K562 (cell line): ENCODE results near the gene DCT. TPM values are rescaled to one million over a fixed set of nuclear protein-coding genes. Genes with fewer than 3 reads are reported as not detected.

Experiments
- ATAC-seq: fragments of 200-7000 bp; cut with Tn5 transposase; 3 replicates; pipeline ENCODE4 v1.9.1; 2020; ENCODE audit warnings: moderate library complexity
- BruUV-seq: library from RNA; stranded (reverse); fragments of 400-500 nt; replicated peaks from 2 replicates; lab custom pipeline; 2021; lab: Mats Ljungman, UMichigan
- CTCF ChIA-PET: fragments of 300-600 bp; formaldehyde crosslinking; extraction: SDS; loops from one replicate; lab custom pipeline; 2021; ENCODE audit warnings: low intra/inter-chr PET ratio; lab: Yijun Ruan, JAX
- POLR2A ChIA-PET: fragments of 300-600, 350-650 bp; sonication (Branson Sonifier 250); formaldehyde crosslinking; extraction: SDS; loops from one replicate; lab custom pipeline; 2021; ENCODE audit warnings: antibody characterized with exemption, inconsistent platforms; lab: Yijun Ruan, JAX
- DNase-seq, 4 experiments: peaks; one replicate each; pipeline versions ENCODE4 v3.0.0 to v3.0.0-alpha.2; 2011 to 2018; ENCODE audit warnings: low spot score in 3 of 4, mixed read lengths in 3 of 4; ENCODE audit errors: extremely low read depth in 1 of 4
- FAIRE-seq: peaks from 2 replicates; lab custom pipeline; 2011; peaks lifted over from hg19 to GRCh38; lab: Jason Lieb, UNC
- H2AFZ ChIP-seq: 2 replicates; pipeline ENCODE4 v1.6.0; 2011; ENCODE audit warnings: low read depth, low read length, control low read depth, inconsistent platforms
- H3K27ac ChIP-seq: fragments of 200-600 bp; 3 replicates; pipeline ENCODE4 v1.8.0; 2011; ENCODE audit warnings: low read depth, mild to moderate bottlenecking, control low read depth, inconsistent platforms, low read length, moderate library complexity, mixed read lengths; ENCODE audit errors: extremely low read depth
- H3K27me3 ChIP-seq, 2 experiments: fragments of 300-600 bp in 1 of 2; 2 replicates in 1 of 2; 3 replicates in 1 of 2; pipeline versions ENCODE4 v1.6.0 to v1.8.0; 2011; ENCODE audit warnings: inconsistent platforms in 2 of 2, low read length in 2 of 2, mild to moderate bottlenecking in 1 of 2, mixed read lengths in 1 of 2, moderate library complexity in 1 of 2; ENCODE audit not compliant: control insufficient read depth in 2 of 2, insufficient read depth in 2 of 2
- H3K36me3 ChIP-seq: fragments of 300-600 bp; 3 replicates; pipeline ENCODE4 v1.8.0; 2011; ENCODE audit warnings: mild to moderate bottlenecking, low read length, inconsistent platforms; ENCODE audit not compliant: control insufficient read depth, insufficient read depth
- H3K4me1 ChIP-seq, 2 experiments: fragments of 200-600 bp in 1 of 2; replicated peaks in 1 of 2; 2 replicates in 1 of 2; 3 replicates in 1 of 2; pipeline versions ENCODE4 v1.5.1 to v1.8.0; 2011; ENCODE audit warnings: inconsistent platforms in 2 of 2, low read length in 2 of 2, mild to moderate bottlenecking in 1 of 2, mixed read lengths in 1 of 2, moderate library complexity in 1 of 2; ENCODE audit not compliant: control insufficient read depth in 2 of 2, insufficient read depth in 2 of 2
- H3K4me2 ChIP-seq: 2 replicates; pipeline ENCODE4 v1.6.1; 2011; ENCODE audit warnings: low read length, control low read depth, inconsistent platforms, mixed read lengths; ENCODE audit not compliant: insufficient read depth
- H3K4me3 ChIP-seq: fragments of 200-600 bp; sonication (generic), shearing (Covaris generic); 2 replicates; pipeline ENCODE4 v1.5.1; 2016; ENCODE audit warnings: control low read depth, inconsistent platforms
- H3K79me2 ChIP-seq: fragments of 200-600 bp; 3 replicates; pipeline ENCODE4 v1.8.0; 2011; ENCODE audit warnings: low read length, inconsistent platforms; ENCODE audit not compliant: control insufficient read depth, insufficient read depth
- H3K9ac ChIP-seq, 2 experiments: 2 replicates each; pipeline versions ENCODE4 v1.6.0 to v1.6.1; 2011; ENCODE audit warnings: low read depth in 2 of 2, low read length in 2 of 2, control low read depth in 1 of 2, inconsistent platforms in 1 of 2, mild to moderate bottlenecking in 1 of 2, mixed read lengths in 1 of 2; ENCODE audit not compliant: insufficient read depth in 1 of 2
- H3K9me1 ChIP-seq: one replicate; pipeline ENCODE4 v1.6.0; 2011; ENCODE audit warnings: inconsistent platforms, mild to moderate bottlenecking, low read length, moderate library complexity; ENCODE audit not compliant: control insufficient read depth, insufficient read depth
- H3K9me3 ChIP-seq: replicated peaks from 2 replicates; pipeline ENCODE4 v1.5.1; 2011; ENCODE audit warnings: low read depth, low read length, inconsistent platforms; ENCODE audit not compliant: control insufficient read depth, insufficient read depth
- H4K20me1 ChIP-seq: replicated peaks from 2 replicates; pipeline ENCODE4 v1.6.1; 2011; ENCODE audit warnings: low read length, inconsistent platforms, mixed read lengths; ENCODE audit not compliant: control insufficient read depth, insufficient read depth
- CEBPG ChIP-seq, 3 experiments: fragments of 200-800 bp in 1 of 3; sonication (Bioruptor generic) in 1 of 3; sonication (generic) in 1 of 3; formaldehyde crosslinking in 1 of 3; IDR thresholded peaks in 2 of 3; conservative IDR thresholded peaks in 1 of 3; 2 replicates each; pipeline versions ENCODE4 v1.6.1 to v1.8.0; 2016 to 2022; ENCODE audit warnings: missing compliant biosample characterization in 2 of 3, missing genetic modification characterization in 2 of 3, mild to moderate bottlenecking in 1 of 3, missing genetic modification reagents in 1 of 3
- DACH1 ChIP-seq: fragments of 450-650 bp; IDR thresholded peaks from 2 replicates; pipeline ENCODE4 v1.6.1; 2018; ENCODE audit not compliant: partially characterized antibody
- EWSR1 ChIP-seq: fragments of 450-650 bp; IDR thresholded peaks from 2 replicates; pipeline ENCODE4 v1.6.1; 2018; ENCODE audit warnings: borderline replicate concordance, mild to moderate bottlenecking, low read depth, moderate library complexity; ENCODE audit not compliant: partially characterized antibody
- HDGF ChIP-seq: fragments of 450-650 bp; IDR thresholded peaks from 2 replicates; pipeline ENCODE4 v1.6.1; 2016
- POU5F1 ChIP-seq: fragments of 150-350 bp; IDR thresholded peaks from 2 replicates; pipeline ENCODE4 v1.6.1; 2014; ENCODE audit warnings: borderline replicate concordance, low read length, low read depth, mild to moderate bottlenecking; ENCODE audit not compliant: partially characterized antibody
- RAD21 ChIP-seq, 2 experiments: fragments of 250-450 bp in 1 of 2; fragments of 450-650 bp in 1 of 2; sonication (Bioruptor Pico) in 1 of 2; formaldehyde crosslinking in 1 of 2; IDR thresholded peaks in 1 of 2; conservative IDR thresholded peaks in 1 of 2; 2 replicates each; pipeline versions ENCODE4 v1.4.0 to v1.8.0; 2020 to 2022; ENCODE audit warnings: mild to moderate bottlenecking in 2 of 2, moderate library complexity in 1 of 2
- RBBP5 ChIP-seq: fragments of 200-600 bp; sonication (generic); IDR thresholded peaks from 2 replicates; pipeline ENCODE4 v1.6.1; 2012; ENCODE audit warnings: borderline replicate concordance, mild to moderate bottlenecking, low read length, control low read depth, inconsistent platforms; ENCODE audit not compliant: insufficient read depth, poor library complexity, severe bottlenecking
- RCOR1 ChIP-seq, 2 experiments: IDR thresholded peaks; 2 replicates each; pipeline ENCODE4 v1.6.1; 2012; ENCODE audit warnings: low read depth in 2 of 2, low read length in 2 of 2, borderline replicate concordance in 1 of 2, improper control_type of control experiment in 1 of 2
- ZBTB40 ChIP-seq, 2 experiments: fragments of 450-650 bp in 1 of 2; sonication (generic) in 1 of 2; formaldehyde crosslinking in 1 of 2; IDR thresholded peaks; 2 replicates each; pipeline versions ENCODE4 v1.7.1 to v1.9.0; 2016 to 2022; ENCODE audit warnings: inconsistent platforms in 1 of 2, mild to moderate bottlenecking in 1 of 2, missing genetic modification reagents in 1 of 2
- WGBS: fragments of 100-300 bp; shearing (Covaris generic); methylation state at CpG from one replicate; pipeline ENCODE4 v1.1.6; 2016; ENCODE audit warnings: low coverage, mixed read lengths; ENCODE audit not compliant: insufficient coverage; ENCODE audit errors: missing lambda C conversion rate; 5-methylcytosine and 5-hydroxymethylcytosine counted together
- in situ Hi-C: fragments of 300-500 bp; cut with MboI; formaldehyde crosslinking; loops from 4 replicates; pipeline ENCODE4 v1.15.0; 2018; ENCODE audit warnings: inconsistent platforms, mixed read lengths
- intact Hi-C: fragments of 100-400 bp; cut with micrococcal nuclease; formaldehyde crosslinking; loops from 2 replicates; pipeline ENCODE4 v1.14.2; 2022
- polyA plus RNA-seq, 8 experiments: library from polyadenylated mRNA; depleted of rRNA in 4 of 8; stranded (reverse) in 5 of 8; unstranded in 3 of 8; fragments of >200 nt; fragmentation: Nextera tagmentation in 2 of 8; fragmentation: Illumina TruSeq in 1 of 8; extraction: Ambion mirVana in 2 of 8; extraction: Trizol in 1 of 8; gene quantifications; 2 replicates each; pipeline versions ENCODE4 v1.2.1 to v1.2.3, GENCODE V29; 2011 to 2014; ENCODE audit warnings: inconsistent platforms in 1 of 8, missing spikeins in 1 of 8
- total RNA-seq, 7 experiments: library from RNA; depleted of rRNA in 6 of 7; stranded (reverse); fragments of >200 nt in 6 of 7; fragmentation: Illumina TruSeq in 2 of 7; extraction: Trizol in 2 of 7; gene quantifications; 2 replicates each; pipeline versions ENCODE4 v1.2.1 to v1.2.3, GENCODE V29; 2011 to 2021; ENCODE audit warnings: low replicate concordance in 1 of 7

Gene DCT
- total and polyA plus RNA-seq, 9 of the 15 experiments (the other 6 are each of a cell fraction or from before 2014, with no cell fraction given): 0.11 to 0.83 (median 0.57) TPM

- TF ChIP-seq EWSR1: no peak
Observed at GRCh38 chr13:94417294-94417693, 62.2 kb downstream of the DCT start (continued).

GRCh38 chr13:94416454-94417080 lies 62.9 kb downstream of the DCT start:
- ATAC-seq: peak; percentile 88
- FAIRE-seq: no peak
- no peak overlapping the region for H3K27ac ChIP-seq
- no peak overlapping the region for H2AFZ ChIP-seq
- no peaks in the 10 kb centered on the region for H3K36me3 ChIP-seq
- H3K9ac ChIP-seq: no peak overlapping the region
- no peaks in the 10 kb centered on the region for H3K27me3 ChIP-seq
- BruUV-seq: no TSS peak
- no peaks in the 10 kb centered on the region for H3K9me3 ChIP-seq
- H3K79me2 ChIP-seq: no peaks in the 10 kb centered on the region
- DNase-seq: peak in 2 of 4 experiments; percentile 3 to 44
- H3K4me3 ChIP-seq: no peak overlapping the region
- 1% methylated on average over 7 of the region's 7 CpGs for WGBS
- POLR2A ChIA-PET: interaction anchor here (0.6 kb wide), 1 partner anchor 140 kb away, joined by 3 read pairs; no protein-coding TSS in a partner anchor
- H4K20me1 ChIP-seq: no peaks in the 10 kb centered on the region
- H3K4me1 ChIP-seq: no peaks in the 10 kb centered on the region
- no peaks in the 10 kb centered on the region for H3K9me1 ChIP-seq
- CTCF ChIA-PET: no interaction called here
- intact Hi-C loops: no loop called here
- H3K4me2 ChIP-seq: no peak overlapping the region
- in situ Hi-C loops: no loop called here
- TF ChIP-seq RBBP5: no peak
- TF ChIP-seq ZBTB40 (IDR thresholded peaks at IDR 0.05): no peak
- TF ChIP-seq ZBTB40 (CRISPR knock-in tag; IDR thresholded peaks at IDR 0.05): no peak
- no peak for TF ChIP-seq HDGF
- TF ChIP-seq DACH1: no peak
- peak; percentile 80 for TF ChIP-seq CEBPG (CRISPR knock-in tag; IDR thresholded peaks at IDR 0.05)
- TF ChIP-seq CEBPG (tag; conservative IDR thresholded peaks at IDR 0.05 in 1 of 2, IDR thresholded peaks at IDR 0.05 in 1 of 2): peak; percentile 59 to 72
- TF ChIP-seq POU5F1: no peak
- peak in 1 of 2 experiments; percentile 48; a peak in 2 of 4 replicates for TF ChIP-seq RAD21 (CRISPR knock-in tag; conservative IDR thresholded peaks at IDR 0.05 in 1 of 2, IDR thresholded peaks at IDR 0.05 in 1 of 2)
- TF ChIP-seq RCOR1 (IDR thresholded peaks at IDR 0.05; ENCODE audit: borderline replicate concordance in 1 of 2, low read depth in 2 of 2, low read length in 2 of 2): no peak
